GM23338 (cell line): ENCODE measurements around the gene AFM. TPM values are rescaled to one million over a fixed set of nuclear protein-coding genes. Genes with fewer than 3 reads are reported as not detected.

Experiments
- ATAC-seq: fragments of 200-7000 bp; cut with Tn5 transposase; 3 replicates; pipeline ENCODE4 v1.9.1; 2020
- DNase-seq: peaks from one replicate; pipeline ENCODE4 v3.0.0-alpha.2; 2015; ENCODE audit warnings: low spot score
- H2AFZ ChIP-seq: fragments of 200-600 bp; sonication (generic); 2 replicates; pipeline ENCODE4 v1.8.0; 2016; ENCODE audit warnings: antibody characterized with exemption, mild to moderate bottlenecking, moderate library complexity
- H3F3A ChIP-seq: fragments of 200-600 bp; sonication (generic); replicated peaks from 2 replicates; pipeline ENCODE4 v1.8.0; 2017; ENCODE audit warnings: antibody characterized with exemption, mixed run types, low read depth
- H3K27ac ChIP-seq: fragments of 200-600 bp; sonication (generic); 2 replicates; pipeline ENCODE4 v1.6.1; 2016; ENCODE audit warnings: low read depth
- H3K27me3 ChIP-seq: fragments of 200-600 bp; sonication (generic); 2 replicates; pipeline ENCODE4 v1.8.0; 2016; ENCODE audit warnings: mild to moderate bottlenecking, mixed run types, moderate library complexity; ENCODE audit not compliant: insufficient read depth
- H3K36me3 ChIP-seq: fragments of 200-600 bp; sonication (generic); 2 replicates; pipeline ENCODE4 v1.8.0; 2016; ENCODE audit warnings: mild to moderate bottlenecking; ENCODE audit not compliant: insufficient read depth
- H3K4me1 ChIP-seq: fragments of 200-600 bp; sonication (generic); 2 replicates; pipeline ENCODE4 v1.8.0; 2016; ENCODE audit warnings: mild to moderate bottlenecking, moderate library complexity; ENCODE audit not compliant: insufficient read depth
- H3K4me2 ChIP-seq: fragments of 200-600 bp; sonication (generic); 2 replicates; pipeline ENCODE4 v1.7.1; 2017; ENCODE audit warnings: mixed run types
- H3K4me3 ChIP-seq: fragments of 200-600 bp; sonication (generic); 2 replicates; pipeline ENCODE4 v1.6.1; 2016; ENCODE audit warnings: mixed run types
- H3K79me2 ChIP-seq: fragments of 200-600 bp; sonication (generic); replicated peaks from 2 replicates; pipeline ENCODE4 v1.8.0; 2017; ENCODE audit warnings: mild to moderate bottlenecking; ENCODE audit not compliant: insufficient read depth
- H3K9me2 ChIP-seq: fragments of 200-600 bp; sonication (generic); 2 replicates; pipeline ENCODE4 v1.8.0; 2017; ENCODE audit not compliant: insufficient read depth
- H4K20me1 ChIP-seq: fragments of 200-600 bp; sonication (generic); replicated peaks from 2 replicates; pipeline ENCODE4 v1.8.0; 2017; ENCODE audit warnings: mild to moderate bottlenecking; ENCODE audit not compliant: insufficient read depth
- H3K27ac Mint-ChIP-seq: 2 replicates; pipeline ENCODE4 v1.8.0; 2020; ENCODE audit warnings: inconsistent platforms, mild to moderate bottlenecking, moderate library complexity, mixed read lengths
- H3K27me3 Mint-ChIP-seq: 3 replicates; pipeline ENCODE4 v1.8.0; 2022; ENCODE audit warnings: low read depth, mild to moderate bottlenecking, moderate library complexity, mixed read lengths, inconsistent platforms; ENCODE audit not compliant: insufficient read depth, poor library complexity
- H3K36me3 Mint-ChIP-seq: 3 replicates; pipeline ENCODE4 v1.8.0; 2021; ENCODE audit warnings: low read depth, mild to moderate bottlenecking, inconsistent platforms, moderate library complexity, mixed read lengths
- H3K4me1 Mint-ChIP-seq: 3 replicates; pipeline ENCODE4 v1.8.0; 2020; ENCODE audit warnings: mild to moderate bottlenecking, inconsistent platforms, mixed read lengths
- H3K4me3 Mint-ChIP-seq: 3 replicates; pipeline ENCODE4 v1.8.0; 2021; ENCODE audit warnings: moderate library complexity, mild to moderate bottlenecking, inconsistent platforms, mixed read lengths
- H3K9me3 Mint-ChIP-seq: 3 replicates; pipeline ENCODE4 v1.8.0; 2020; ENCODE audit warnings: moderate library complexity, mild to moderate bottlenecking, inconsistent platforms, mixed read lengths
- CREB1 ChIP-seq: fragments of 250-450 bp; sonication (Bioruptor Pico); IDR thresholded peaks from 2 replicates; pipeline ENCODE4 v1.5.0; 2020; ENCODE audit warnings: low read depth, mild to moderate bottlenecking, moderate library complexity
- CTCF ChIP-seq, 2 experiments: fragments of 200-600 bp in 1 of 2; sonication (generic) in 1 of 2; conservative IDR thresholded peaks; 2 replicates each; pipeline versions ENCODE4 v1.5.1 to v1.6.1; 2016 to 2017; ENCODE audit warnings: antibody characterized with exemption in 2 of 2, low read depth in 2 of 2, mild to moderate bottlenecking in 2 of 2, moderate library complexity in 1 of 2
- ETS1 ChIP-seq: IDR thresholded peaks from 2 replicates; pipeline ENCODE4 v1.6.1; 2016; ENCODE audit warnings: antibody characterized with exemption
- EZH2 ChIP-seq: fragments of 200-600 bp; sonication (generic); IDR thresholded peaks from one replicate; pipeline ENCODE4 v1.8.0; 2017; ENCODE audit warnings: antibody characterized with exemption, mild to moderate bottlenecking, low read depth; ENCODE audit not compliant: unreplicated experiment
- EZH2phosphoT487 ChIP-seq: fragments of 200-600 bp; sonication (generic); IDR thresholded peaks from one replicate; pipeline ENCODE4 v1.8.1; 2018; ENCODE audit warnings: antibody characterized with exemption; ENCODE audit not compliant: unreplicated experiment
- JUNB ChIP-seq: IDR thresholded peaks from one replicate; pipeline ENCODE4 v1.6.1; 2016; ENCODE audit warnings: antibody characterized with exemption; ENCODE audit not compliant: unreplicated experiment
- NANOG ChIP-seq: IDR thresholded peaks from 2 replicates; pipeline ENCODE4 v1.6.1; 2016; ENCODE audit warnings: antibody characterized with exemption, borderline replicate concordance
- POLR2AphosphoS5 ChIP-seq: IDR thresholded peaks from 2 replicates; pipeline ENCODE4 v1.6.1; 2016; ENCODE audit warnings: antibody characterized with exemption, low read depth
- STAT1 ChIP-seq: IDR thresholded peaks from one replicate; pipeline ENCODE4 v1.6.1; 2016; ENCODE audit warnings: antibody characterized with exemption; ENCODE audit not compliant: unreplicated experiment
- ZNF114 ChIP-seq: fragments of 250-450 bp; sonication (Bioruptor Pico); IDR thresholded peaks from 2 replicates; pipeline ENCODE4 v1.5.0; 2020; ENCODE audit warnings: mild to moderate bottlenecking, moderate library complexity
- ZNF331 ChIP-seq: fragments of 250-450 bp; sonication (Bioruptor Pico); IDR thresholded peaks from 2 replicates; pipeline ENCODE4 v1.5.0; 2020; ENCODE audit warnings: low read depth, mild to moderate bottlenecking, moderate library complexity
- ZNF462 ChIP-seq: fragments of 250-450 bp; sonication (Bioruptor Pico); IDR thresholded peaks from 2 replicates; pipeline ENCODE4 v1.5.0; 2020; ENCODE audit warnings: mild to moderate bottlenecking, moderate library complexity
- polyA plus RNA-seq: library from polyadenylated mRNA; unstranded; fragments of >200 nt; fragmentation: Nextera tagmentation; extraction: Ambion mirVana; gene quantifications from 2 replicates; pipeline ENCODE4 v1.2.1, GENCODE V29; 2016
- total RNA-seq: library from RNA; depleted of rRNA; stranded (reverse); fragments of >200 nt; shearing (Covaris generic); gene quantifications from 2 replicates; pipeline ENCODE4 v1.2.3, GENCODE V29; 2014
- TF ChIP-seq, protein P1 (sequence below): IDR thresholded peaks from one replicate; pipeline ENCODE4 v1.6.1; 2018; ENCODE audit warnings: antibody characterized with exemption; ENCODE audit not compliant: unreplicated experiment

The AFM gene
- total and polyA plus RNA-seq, 2 experiments from 2014 or later: not detected

- H3K9me2 ChIP-seq: no peaks in the 10 kb centered on the region
- no peaks in the 10 kb centered on the region for H3K36me3 Mint-ChIP-seq
- H3K9me3 Mint-ChIP-seq: no peaks in the 10 kb centered on the region
- no peaks in the 10 kb centered on the region for H4K20me1 ChIP-seq
- no peak overlapping the region for H3K27ac Mint-ChIP-seq
- no peak overlapping the region for H3K4me3 Mint-ChIP-seq
- H3K4me2 ChIP-seq: no peak overlapping the region
- H3K4me3 ChIP-seq: no peak overlapping the region
- H2AFZ ChIP-seq: no peak overlapping the region; the same call in 1 of the 2 replicates
- no peak for ATAC-seq
- no peaks in the 10 kb centered on the region for H3K27me3 Mint-ChIP-seq
- H3K4me1 ChIP-seq: no peaks in the 10 kb centered on the region
- no peaks in the 10 kb centered on the region for H3K79me2 ChIP-seq
- no peaks in the 10 kb centered on the region for H3F3A ChIP-seq
- H3K4me1 Mint-ChIP-seq: peaks cover 7% of the 10 kb centered on the region; the same call in 2 of the 3 replicates
- H3K36me3 ChIP-seq: no peaks in the 10 kb centered on the region
- DNase-seq: no peak
- TF ChIP-seq EZH2: no peak
- TF ChIP-seq ZNF331 (CRISPR knock-in tag): no peak
- no peak for TF ChIP-seq ZNF462
- no peak for TF ChIP-seq POLR2AphosphoS5
- TF ChIP-seq EZH2phosphoT487: no peak
- no peak for TF ChIP-seq ETS1
- TF ChIP-seq CTCF (conservative IDR thresholded peaks at IDR 0.05; ENCODE audit: low read depth in 2 of 2): no peak
- no peak for TF ChIP-seq ZNF114
- no peak for TF ChIP-seq JUNB
- TF ChIP-seq, protein P1, sequence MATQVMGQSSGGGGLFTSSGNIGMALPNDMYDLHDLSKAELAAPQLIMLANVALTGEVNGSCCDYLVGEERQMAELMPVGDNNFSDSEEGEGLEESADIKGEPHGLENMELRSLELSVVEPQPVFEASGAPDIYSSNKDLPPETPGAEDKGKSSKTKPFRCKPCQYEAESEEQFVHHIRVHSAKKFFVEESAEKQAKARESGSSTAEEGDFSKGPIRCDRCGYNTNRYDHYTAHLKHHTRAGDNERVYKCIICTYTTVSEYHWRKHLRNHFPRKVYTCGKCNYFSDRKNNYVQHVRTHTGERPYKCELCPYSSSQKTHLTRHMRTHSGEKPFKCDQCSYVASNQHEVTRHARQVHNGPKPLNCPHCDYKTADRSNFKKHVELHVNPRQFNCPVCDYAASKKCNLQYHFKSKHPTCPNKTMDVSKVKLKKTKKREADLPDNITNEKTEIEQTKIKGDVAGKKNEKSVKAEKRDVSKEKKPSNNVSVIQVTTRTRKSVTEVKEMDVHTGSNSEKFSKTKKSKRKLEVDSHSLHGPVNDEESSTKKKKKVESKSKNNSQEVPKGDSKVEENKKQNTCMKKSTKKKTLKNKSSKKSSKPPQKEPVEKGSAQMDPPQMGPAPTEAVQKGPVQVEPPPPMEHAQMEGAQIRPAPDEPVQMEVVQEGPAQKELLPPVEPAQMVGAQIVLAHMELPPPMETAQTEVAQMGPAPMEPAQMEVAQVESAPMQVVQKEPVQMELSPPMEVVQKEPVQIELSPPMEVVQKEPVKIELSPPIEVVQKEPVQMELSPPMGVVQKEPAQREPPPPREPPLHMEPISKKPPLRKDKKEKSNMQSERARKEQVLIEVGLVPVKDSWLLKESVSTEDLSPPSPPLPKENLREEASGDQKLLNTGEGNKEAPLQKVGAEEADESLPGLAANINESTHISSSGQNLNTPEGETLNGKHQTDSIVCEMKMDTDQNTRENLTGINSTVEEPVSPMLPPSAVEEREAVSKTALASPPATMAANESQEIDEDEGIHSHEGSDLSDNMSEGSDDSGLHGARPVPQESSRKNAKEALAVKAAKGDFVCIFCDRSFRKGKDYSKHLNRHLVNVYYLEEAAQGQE: no peak
- TF ChIP-seq NANOG: no peak
- TF ChIP-seq STAT1: no peak
- TF ChIP-seq CREB1 (CRISPR knock-in tag): no peak
- H3K27ac ChIP-seq: no peak overlapping the region
- H3K27me3 ChIP-seq: no peaks in the 10 kb centered on the region
Observed at GRCh38 chr4:73442275-73442674, 39.3 kb upstream of the AFM start.
